ENCODE results near the gene DUSP22.

GRCh38 chr6:293193-294174 lies 1.2 kb downstream of the DUSP22 start:
- TF ChIP-seq CTCF (IDR thresholded peaks at IDR 0.05) (no peak), EZH2 (IDR thresholded peaks at IDR 0.05; ENCODE audit: borderline replicate concordance, insufficient read depth, low read depth, low read length, poor library complexity, severe bottlenecking) (no peak)
